ENCODE results near the gene PPP1R17.

PPP1R17 gene

DNA sequence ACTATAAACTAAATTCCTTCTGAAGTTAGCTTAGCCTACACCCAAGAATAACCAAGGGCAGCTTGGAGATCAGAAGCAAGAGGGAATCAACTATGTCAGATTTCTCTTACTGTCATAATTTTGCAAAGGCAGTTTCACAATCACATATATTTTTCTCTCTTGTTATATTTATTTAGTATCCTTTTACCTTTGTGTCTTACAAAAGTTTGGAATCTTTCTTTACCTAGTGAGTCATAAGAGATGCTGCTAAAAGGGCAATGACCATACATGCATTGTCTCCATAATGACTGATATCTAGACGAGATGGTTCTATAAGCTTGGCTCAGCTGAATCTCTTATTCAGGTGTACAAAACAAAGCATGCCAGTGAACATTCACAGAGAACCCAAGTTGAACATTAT, 61.1 kb downstream of the PPP1R17 start:
- TF ChIP-seq FOXP2 (optimal IDR thresholded peaks at IDR 0.05; ENCODE audit: borderline replicate concordance, extremely low read depth, extremely low read length, insufficient read depth) (no peak), POLR2AphosphoS5 (IDR thresholded peaks at IDR 0.05; ENCODE audit: low read depth, low read length) (no peak), SIN3A (IDR thresholded peaks at IDR 0.05; ENCODE audit: borderline replicate concordance, insufficient read depth, low read length) (no peak), TAF1 (IDR thresholded peaks at IDR 0.05; ENCODE audit: borderline replicate concordance, insufficient read depth, low read length) (no peak)
- TF ChIP-seq, protein P1, sequence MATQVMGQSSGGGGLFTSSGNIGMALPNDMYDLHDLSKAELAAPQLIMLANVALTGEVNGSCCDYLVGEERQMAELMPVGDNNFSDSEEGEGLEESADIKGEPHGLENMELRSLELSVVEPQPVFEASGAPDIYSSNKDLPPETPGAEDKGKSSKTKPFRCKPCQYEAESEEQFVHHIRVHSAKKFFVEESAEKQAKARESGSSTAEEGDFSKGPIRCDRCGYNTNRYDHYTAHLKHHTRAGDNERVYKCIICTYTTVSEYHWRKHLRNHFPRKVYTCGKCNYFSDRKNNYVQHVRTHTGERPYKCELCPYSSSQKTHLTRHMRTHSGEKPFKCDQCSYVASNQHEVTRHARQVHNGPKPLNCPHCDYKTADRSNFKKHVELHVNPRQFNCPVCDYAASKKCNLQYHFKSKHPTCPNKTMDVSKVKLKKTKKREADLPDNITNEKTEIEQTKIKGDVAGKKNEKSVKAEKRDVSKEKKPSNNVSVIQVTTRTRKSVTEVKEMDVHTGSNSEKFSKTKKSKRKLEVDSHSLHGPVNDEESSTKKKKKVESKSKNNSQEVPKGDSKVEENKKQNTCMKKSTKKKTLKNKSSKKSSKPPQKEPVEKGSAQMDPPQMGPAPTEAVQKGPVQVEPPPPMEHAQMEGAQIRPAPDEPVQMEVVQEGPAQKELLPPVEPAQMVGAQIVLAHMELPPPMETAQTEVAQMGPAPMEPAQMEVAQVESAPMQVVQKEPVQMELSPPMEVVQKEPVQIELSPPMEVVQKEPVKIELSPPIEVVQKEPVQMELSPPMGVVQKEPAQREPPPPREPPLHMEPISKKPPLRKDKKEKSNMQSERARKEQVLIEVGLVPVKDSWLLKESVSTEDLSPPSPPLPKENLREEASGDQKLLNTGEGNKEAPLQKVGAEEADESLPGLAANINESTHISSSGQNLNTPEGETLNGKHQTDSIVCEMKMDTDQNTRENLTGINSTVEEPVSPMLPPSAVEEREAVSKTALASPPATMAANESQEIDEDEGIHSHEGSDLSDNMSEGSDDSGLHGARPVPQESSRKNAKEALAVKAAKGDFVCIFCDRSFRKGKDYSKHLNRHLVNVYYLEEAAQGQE (IDR thresholded peaks at IDR 0.05; ENCODE audit: insufficient read depth in 1 of 2, low read depth in 2 of 2, low read length in 2 of 2) = no peak

DNA sequence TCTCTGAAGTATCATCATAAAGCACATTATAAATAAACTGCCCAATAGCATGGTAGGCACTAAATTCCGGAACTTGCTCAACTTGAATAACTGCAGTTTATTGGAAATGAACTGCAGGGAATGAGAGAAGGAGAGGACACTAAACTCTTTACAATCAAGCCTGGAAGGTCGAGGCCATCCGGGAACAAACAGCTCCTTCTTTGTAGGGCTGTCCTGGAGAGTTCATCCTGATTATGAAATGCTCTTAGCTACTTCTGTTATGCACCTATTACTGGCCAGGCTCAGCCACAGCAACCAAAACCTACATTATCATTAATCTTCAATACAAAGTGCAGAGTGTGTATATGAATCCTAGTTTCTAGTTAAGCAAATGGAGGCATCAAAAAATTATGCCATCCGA, 64.7 kb downstream of the PPP1R17 start:
- no peak for TF ChIP-seq POLR2AphosphoS5 (IDR thresholded peaks at IDR 0.05; ENCODE audit: low read depth, low read length)
- no peak for TF ChIP-seq FOXP2 (optimal IDR thresholded peaks at IDR 0.05; ENCODE audit: borderline replicate concordance, extremely low read depth, extremely low read length, insufficient read depth)
- TF ChIP-seq, protein P1 (IDR thresholded peaks at IDR 0.05; ENCODE audit: insufficient read depth in 1 of 2, low read depth in 2 of 2, low read length in 2 of 2) = no peak
- TF ChIP-seq SIN3A (IDR thresholded peaks at IDR 0.05; ENCODE audit: borderline replicate concordance, insufficient read depth, low read length) = no peak
- no peak for TF ChIP-seq TAF1 (IDR thresholded peaks at IDR 0.05; ENCODE audit: borderline replicate concordance, insufficient read depth, low read length)
